GDM1 (cell line): Measurements from ENCODE around the gene STAT5B.

Experiments used
- DNase-seq: peaks from one replicate; lab custom pipeline; 2025; lab: John Stamatoyannopoulos, UW

Gene STAT5B

DNA sequence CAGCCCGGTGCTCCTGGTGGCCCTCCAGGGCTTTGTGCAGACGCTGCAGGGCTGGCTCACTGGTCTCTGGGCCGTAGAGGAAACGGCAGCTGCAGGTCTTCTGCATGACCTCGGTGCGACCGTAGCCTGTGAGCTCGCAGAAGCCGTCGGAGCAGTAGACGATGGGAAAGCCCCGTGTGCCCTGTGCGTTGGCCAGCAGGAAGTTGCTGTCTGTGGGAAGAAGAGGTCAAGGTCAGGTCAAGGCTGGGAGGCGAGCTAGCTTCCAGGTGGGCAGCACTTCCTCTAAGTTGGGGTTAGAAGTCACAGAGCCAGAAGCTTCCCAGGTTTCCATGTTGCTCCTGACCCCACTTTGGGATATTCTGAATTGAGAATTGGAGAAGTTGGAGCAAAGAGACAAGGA is 97.4 kb downstream of the STAT5B start:
- no peak for DNase-seq

GRCh38 chr17:42177684-42178083 is 98.5 kb downstream of the STAT5B start:
- no peak for DNase-seq

GRCh38 chr17:42174126-42174783 is 101.9 kb downstream of the STAT5B start:
- no peak for DNase-seq

DNA sequence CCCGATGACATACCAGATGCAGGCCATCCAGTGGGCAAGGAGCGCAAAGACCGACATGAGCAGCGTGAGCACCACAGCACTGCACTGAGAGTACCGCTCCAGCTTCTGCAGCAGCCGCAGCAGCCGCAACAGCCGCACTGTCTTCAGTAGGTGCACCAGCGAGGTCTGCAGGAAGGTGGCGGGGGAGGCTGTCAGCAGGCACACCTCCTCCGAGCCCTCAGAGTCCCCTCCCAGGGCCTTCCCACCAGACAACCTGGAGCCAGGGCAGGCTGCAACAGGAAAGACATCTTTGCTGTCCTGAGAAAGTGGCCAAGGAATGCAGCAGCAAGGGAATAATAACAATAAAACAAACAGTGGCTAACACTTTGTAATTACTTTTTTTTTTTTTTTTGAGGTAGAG is 104.4 kb downstream of the STAT5B start:
- DNase-seq: no peak

DNA sequence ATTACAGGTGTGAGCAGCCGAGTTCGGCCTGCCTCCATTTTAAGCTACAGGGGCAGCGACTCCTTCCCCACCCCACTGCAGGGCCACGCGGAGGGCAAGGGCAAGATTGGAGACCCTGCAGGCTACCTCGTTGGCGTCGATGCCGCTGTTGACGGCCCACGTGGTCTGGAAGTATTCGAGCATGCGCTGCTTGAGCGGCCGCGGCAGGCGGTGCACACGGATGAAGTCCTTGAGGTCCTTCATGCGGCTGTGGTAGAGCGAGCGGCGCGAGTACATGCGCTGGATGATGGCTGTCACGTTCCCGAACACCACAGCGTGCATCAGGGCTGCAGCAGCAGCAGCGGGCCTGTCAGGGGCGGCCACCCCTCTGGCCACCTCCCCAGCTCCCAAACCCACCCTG is 106.8 kb downstream of the STAT5B start:
- no peak for DNase-seq

- no peak for DNase-seq
Observed at GRCh38 chr17:42167807-42168206, 108.4 kb downstream of the STAT5B start.

- DNase-seq: no peak
Observed at GRCh38 chr17:42166196-42166763, 109.9 kb downstream of the STAT5B start.

DNA sequence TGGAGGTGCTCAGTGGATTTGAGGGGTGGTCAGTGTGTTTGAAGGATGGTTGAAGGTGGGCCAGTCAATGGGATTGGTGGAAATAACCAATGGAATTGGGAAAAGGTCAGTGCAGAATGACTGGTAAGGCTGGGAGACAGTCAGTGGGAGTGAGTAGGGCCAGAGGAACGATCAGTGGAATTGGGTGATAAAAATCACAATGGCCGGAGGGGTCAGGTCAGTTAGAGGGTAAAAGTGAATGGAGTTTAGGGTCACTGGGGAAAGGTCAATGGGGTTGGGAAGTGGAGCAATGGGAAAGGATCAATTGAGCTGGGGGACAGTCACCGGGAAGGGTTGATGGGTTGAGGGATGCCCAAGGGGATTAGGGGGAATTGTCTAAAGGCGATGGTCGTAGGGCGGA is 110.4 kb downstream of the STAT5B start:
- DNase-seq: no peak

- DNase-seq: no peak
Observed at GRCh38 chr17:42163696-42164407, 112.3 kb downstream of the STAT5B start.

DNA sequence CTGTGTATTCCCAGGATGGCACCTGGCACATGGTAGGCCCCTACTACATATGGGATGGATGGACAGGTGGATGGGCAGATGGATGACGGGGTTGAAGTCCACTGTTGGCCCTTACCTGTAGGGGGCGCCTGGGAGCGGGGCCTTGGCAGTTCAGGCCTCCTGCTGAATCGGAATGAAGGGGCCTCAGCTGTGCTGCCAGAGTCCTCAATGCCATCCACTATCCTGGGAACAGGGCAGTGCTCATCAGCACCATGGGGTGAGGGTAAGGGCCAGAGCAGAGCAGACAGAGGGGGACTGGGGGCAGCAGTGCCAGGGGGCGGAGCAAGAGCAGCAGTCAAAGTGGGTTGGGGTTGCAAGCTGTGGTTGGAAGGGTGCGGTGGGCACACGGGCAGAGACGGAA is 113.1 kb downstream of the STAT5B start:
- DNase-seq: no peak

DNA sequence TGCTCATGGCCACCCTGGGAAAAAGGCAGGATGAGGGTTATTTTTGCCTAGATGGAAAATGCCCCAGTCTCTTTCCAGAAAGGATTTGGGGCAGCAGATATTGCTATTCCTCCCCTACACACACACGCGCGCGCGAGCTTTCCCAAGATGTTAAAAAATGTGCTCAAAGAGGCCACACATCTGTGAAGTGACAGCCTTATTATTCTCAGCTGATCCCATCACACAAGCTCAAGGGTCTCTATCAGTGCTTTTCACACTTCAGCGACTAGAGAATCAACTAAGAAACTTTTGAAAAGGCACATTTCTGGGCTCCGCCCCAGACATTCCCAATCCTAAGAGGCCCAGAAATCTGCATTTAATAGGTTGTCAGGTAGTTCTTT is 115.7 kb downstream of the STAT5B start:
- DNase-seq: no peak

DNA sequence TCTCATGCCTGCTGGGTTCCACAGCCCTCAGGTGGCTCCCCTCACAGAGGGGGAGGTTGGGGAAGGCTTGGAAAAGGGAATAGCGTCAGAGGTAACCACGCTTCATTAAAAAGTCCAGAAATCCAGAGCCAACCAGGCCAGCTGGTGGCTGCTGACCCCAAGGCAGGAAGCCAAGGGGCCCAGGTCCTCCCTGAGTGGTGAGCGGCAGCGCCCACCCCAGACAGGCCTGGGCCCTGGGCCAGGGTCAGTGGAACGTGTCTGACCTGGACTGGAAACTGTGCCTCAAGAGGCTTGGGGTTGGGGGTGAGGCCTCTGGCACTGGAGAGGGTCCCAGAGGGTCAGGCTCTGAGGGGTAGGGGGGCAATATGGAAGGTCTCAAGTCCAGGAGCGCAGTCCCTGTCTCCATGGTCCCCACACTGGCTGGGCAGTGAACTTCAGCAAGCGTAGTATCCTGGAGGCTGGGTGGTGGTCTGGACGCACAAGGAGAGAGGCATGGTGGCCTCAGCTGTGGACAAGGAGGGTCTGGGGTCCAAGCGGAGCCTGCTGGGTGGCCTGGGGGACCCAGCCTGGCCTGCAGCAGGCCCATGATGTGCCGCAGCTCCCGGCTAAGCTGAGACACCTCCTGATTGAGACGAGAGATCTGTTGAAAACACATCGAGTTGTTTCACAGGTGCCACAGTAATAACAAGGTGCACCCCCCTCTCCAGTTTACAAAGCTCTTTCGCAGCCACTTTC is 116.2 kb downstream of the STAT5B start:
- no peak for DNase-seq

DNA sequence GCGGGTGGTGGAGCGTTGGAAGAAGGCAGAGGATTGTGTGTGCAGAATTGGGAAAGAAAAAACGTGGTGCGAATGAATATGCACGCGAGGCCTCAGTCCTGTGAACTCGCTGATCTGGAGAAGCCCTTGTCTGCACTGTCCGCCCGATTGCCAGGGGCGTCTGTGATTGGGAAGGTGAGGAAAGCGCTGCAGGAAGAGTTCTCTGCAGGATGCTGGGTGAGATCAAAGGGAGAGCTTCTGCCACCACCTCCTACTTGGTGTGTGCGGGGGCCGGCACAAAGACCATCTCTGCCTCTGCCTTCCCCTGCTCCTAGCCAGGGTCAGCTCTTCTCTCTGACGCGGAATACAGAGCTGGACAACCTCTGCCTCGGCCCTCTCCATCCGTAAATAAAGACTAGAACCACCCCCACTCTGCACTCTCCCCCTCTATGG is 120.6 kb downstream of the STAT5B start:
- DNase-seq: no peak

DNA sequence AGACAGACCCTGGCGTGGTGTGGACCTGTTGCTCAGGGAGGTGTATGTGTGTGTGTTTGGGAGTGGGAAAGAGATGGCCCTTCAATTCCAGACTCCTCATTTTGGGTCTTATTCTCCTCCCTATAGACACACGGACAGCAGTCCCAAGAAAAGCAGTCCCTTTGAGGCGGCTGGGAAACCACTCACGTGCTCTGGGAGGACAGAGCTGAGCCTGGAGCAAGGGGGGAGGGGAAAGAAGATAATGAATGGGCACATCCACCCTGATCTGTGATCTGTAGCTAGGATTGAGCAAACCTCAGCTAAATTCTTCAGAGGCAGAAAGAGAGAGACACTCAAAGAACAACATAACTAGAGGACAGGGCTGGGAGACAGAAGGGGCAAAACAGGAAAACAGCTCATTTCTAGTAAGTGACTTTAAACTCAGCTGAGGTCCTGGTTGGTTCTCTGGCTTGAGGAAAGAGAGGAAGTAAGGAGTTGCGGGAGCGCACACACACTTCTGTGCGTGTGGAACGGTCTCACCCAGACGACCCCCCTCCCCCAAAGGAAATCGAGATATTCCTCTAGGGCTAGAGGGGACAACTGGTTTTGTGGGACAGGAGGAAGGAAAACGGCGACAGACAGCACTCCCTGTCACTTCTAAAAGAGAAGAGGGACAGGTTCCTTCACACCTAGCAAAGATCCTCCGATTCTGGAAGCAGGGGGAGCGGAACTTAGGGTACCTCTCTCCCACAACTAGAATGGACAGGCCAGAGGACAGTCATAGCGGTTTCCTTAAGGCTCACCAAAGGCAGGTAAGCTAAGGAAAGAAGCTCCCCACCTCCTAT is 122.1 kb downstream of the STAT5B start:
- DNase-seq: no peak
